DND-41 (cell line): ENCODE measurements around the gene STX1A.
"Not testable (repeated sequence)": the region's sequence is repeated elsewhere in the genome, so short reads cannot be mapped to it uniquely, and the experiment has no call there.

ENCODE experiments used
- ATAC-seq: fragments of 200-7000 bp; cut with Tn5 transposase; 3 replicates; pipeline ENCODE4 v1.9.1; 2021; ENCODE audit warnings: low read depth; ENCODE audit not compliant: insufficient read depth
- DNase-seq: peaks from one replicate; pipeline ENCODE4 v3.0.0-alpha.2; 2020
- H2AFZ ChIP-seq: 2 replicates; pipeline ENCODE4 v1.6.0; 2012; ENCODE audit warnings: low read depth, low read length
- H3K27ac ChIP-seq: 2 replicates; pipeline ENCODE4 v1.5.1; 2012; ENCODE audit warnings: low read length, inconsistent platforms
- H3K27me3 ChIP-seq: fragments of 200-600 bp; sonication (generic); 2 replicates; pipeline ENCODE4 v1.6.0; 2012; ENCODE audit warnings: low read length, mild to moderate bottlenecking, inconsistent platforms; ENCODE audit not compliant: insufficient read depth, poor library complexity
- H3K36me3 ChIP-seq: 2 replicates; pipeline ENCODE4 v1.5.1; 2012; ENCODE audit warnings: low read length, inconsistent platforms; ENCODE audit not compliant: insufficient read depth
- H3K4me1 ChIP-seq: 2 replicates; pipeline ENCODE4 v1.5.1; 2012; ENCODE audit warnings: mild to moderate bottlenecking, low read length; ENCODE audit not compliant: insufficient read depth
- H3K4me2 ChIP-seq: 2 replicates; pipeline ENCODE4 v1.6.0; 2012; ENCODE audit warnings: mild to moderate bottlenecking, moderate library complexity, low read length, inconsistent platforms; ENCODE audit not compliant: insufficient read depth
- H3K4me3 ChIP-seq, 2 experiments: fragments of 200-600 bp in 1 of 2; shearing (Covaris generic) in 1 of 2; 2 replicates each; pipeline ENCODE4 v1.5.1; 2012 to 2016; ENCODE audit warnings: inconsistent platforms in 2 of 2, low read length in 2 of 2, mild to moderate bottlenecking in 2 of 2, low read depth in 1 of 2, moderate library complexity in 1 of 2
- H3K79me2 ChIP-seq: 2 replicates; pipeline ENCODE4 v1.6.0; 2012; ENCODE audit warnings: low read length, inconsistent platforms; ENCODE audit not compliant: insufficient read depth
- H3K9ac ChIP-seq: 2 replicates; pipeline ENCODE4 v1.6.0; 2012; ENCODE audit warnings: low read depth, mild to moderate bottlenecking, inconsistent platforms, low read length, moderate library complexity
- H3K9me3 ChIP-seq: 2 replicates; pipeline ENCODE4 v1.5.1; 2012; ENCODE audit warnings: low read length, moderate library complexity, mild to moderate bottlenecking, inconsistent platforms; ENCODE audit not compliant: insufficient read depth, severe bottlenecking
- H4K20me1 ChIP-seq: 2 replicates; pipeline ENCODE4 v1.6.0; 2012; ENCODE audit warnings: low read length; ENCODE audit not compliant: insufficient read depth
- CTCF ChIP-seq: IDR thresholded peaks from 2 replicates; pipeline ENCODE4 v1.5.1; 2012; ENCODE audit warnings: borderline replicate concordance, low read length, moderate library complexity, mild to moderate bottlenecking; ENCODE audit not compliant: poor library complexity, severe bottlenecking; ENCODE audit errors: extremely low read depth
- EZH2 ChIP-seq: IDR thresholded peaks from 3 replicates; pipeline ENCODE4 v1.6.1; 2012; ENCODE audit warnings: borderline replicate concordance, low read depth, mild to moderate bottlenecking, moderate library complexity, low read length, inconsistent platforms; ENCODE audit not compliant: severe bottlenecking

The STX1A gene

GRCh38 chr7:73659983-73660382 is 59.5 kb downstream of the STX1A start:
- H3K9ac ChIP-seq, result no peak overlapping the region
- no peaks in the 10 kb centered on the region for H3K4me1 ChIP-seq
- H3K9me3 ChIP-seq, result peaks cover 3% of the 10 kb centered on the region
- no peaks in the 10 kb centered on the region for H3K27me3 ChIP-seq
- DNase-seq (no peak), ATAC-seq (no peak)
- H4K20me1 ChIP-seq, result no peaks in the 10 kb centered on the region
- H3K79me2 ChIP-seq, result no peaks in the 10 kb centered on the region
- H3K4me3 ChIP-seq, result no peak overlapping the region
- no peak overlapping the region for H3K27ac ChIP-seq
- no peak overlapping the region for H2AFZ ChIP-seq
- no peaks in the 10 kb centered on the region for H3K36me3 ChIP-seq
- TF ChIP-seq EZH2 (no peak), CTCF (no peak)
- no peak overlapping the region for H3K4me2 ChIP-seq

- H3K9ac ChIP-seq, H4K20me1 ChIP-seq, DNase-seq, H3K36me3 ChIP-seq, H3K27ac ChIP-seq, H2AFZ ChIP-seq, H3K27me3 ChIP-seq, ATAC-seq, H3K79me2 ChIP-seq, H3K9me3 ChIP-seq, H3K4me3 ChIP-seq, H3K4me2 ChIP-seq, H3K4me1 ChIP-seq: not testable (repeated sequence)
Observed at GRCh38 chr7:73655309-73655708, 64.2 kb downstream of the STX1A start.

- no peak overlapping the region for H3K4me2 ChIP-seq
- no peak overlapping the region for H3K4me3 ChIP-seq
- no peak overlapping the region for H3K27ac ChIP-seq
- ATAC-seq, result no peak
- H2AFZ ChIP-seq, result no peak overlapping the region
- H3K4me1 ChIP-seq, result no peaks in the 10 kb centered on the region
- no peaks in the 10 kb centered on the region for H3K79me2 ChIP-seq
- H3K9ac ChIP-seq, result no peak overlapping the region
- TF ChIP-seq EZH2, result no peak
- TF ChIP-seq CTCF, result no peak
- H3K36me3 ChIP-seq, result no peaks in the 10 kb centered on the region
- no peaks in the 10 kb centered on the region for H4K20me1 ChIP-seq
- H3K9me3 ChIP-seq, result no peaks in the 10 kb centered on the region
- H3K27me3 ChIP-seq, result no peaks in the 10 kb centered on the region
- no peak for DNase-seq
Observed at GRCh38 chr7:73652541-73652949, 66.9 kb downstream of the STX1A start.

- no peak overlapping the region for H2AFZ ChIP-seq
- no peaks in the 10 kb centered on the region; the same call in 1 of the 2 replicates for H4K20me1 ChIP-seq
- ATAC-seq, result no peak
- H3K4me1 ChIP-seq, result no peaks in the 10 kb centered on the region
- DNase-seq, result no peak
- peaks cover 8% of the 10 kb centered on the region for H3K27me3 ChIP-seq
- H3K9me3 ChIP-seq, result no peaks in the 10 kb centered on the region
- H3K36me3 ChIP-seq, result no peaks in the 10 kb centered on the region
- H3K79me2 ChIP-seq, result no peaks in the 10 kb centered on the region
- H3K4me3 ChIP-seq, result no peak overlapping the region
- no peak overlapping the region for H3K9ac ChIP-seq
- H3K4me2 ChIP-seq, result no peak overlapping the region
- no peak overlapping the region for H3K27ac ChIP-seq
- TF ChIP-seq CTCF (no peak), EZH2 (no peak)
Observed at GRCh38 chr7:73650524-73650923, 68.9 kb downstream of the STX1A start.
